BE2C (cell line): ENCODE results near the gene PPP1R12A. TPM values are rescaled to one million over a fixed set of nuclear protein-coding genes. Genes with fewer than 3 reads are reported as not detected.
"Not testable (repeated sequence)": the region's sequence is repeated elsewhere in the genome, so short reads cannot be mapped to it uniquely, and the experiment has no call there.

Experiments
- DNase-seq: peaks from one replicate; pipeline ENCODE4 v3.0.0-alpha.2; 2020
- H3K27me3 ChIP-seq: fragments of 250-450 bp; sonication (Bioruptor Pico); 2 replicates; pipeline ENCODE4 v1.5.1; 2020; ENCODE audit warnings: mild to moderate bottlenecking
- H3K36me3 ChIP-seq: fragments of 250-450 bp; sonication (Bioruptor Pico); 2 replicates; pipeline ENCODE4 v1.5.1; 2020; ENCODE audit warnings: mild to moderate bottlenecking
- H3K4me1 ChIP-seq: fragments of 250-450 bp; sonication (Bioruptor Pico); 2 replicates; pipeline ENCODE4 v1.5.1; 2020
- H3K4me3 ChIP-seq: 2 replicates; pipeline ENCODE4 v1.5.1; 2011; ENCODE audit warnings: low read depth, low read length
- H3K9me3 ChIP-seq: fragments of 250-450 bp; sonication (Bioruptor Pico); 2 replicates; pipeline ENCODE4 v1.5.1; 2020
- CTCF ChIP-seq: IDR thresholded peaks from 2 replicates; pipeline ENCODE4 v1.5.1; 2012; ENCODE audit warnings: mild to moderate bottlenecking, low read depth, low read length
- polyA plus RNA-seq: library from polyadenylated mRNA; unstranded; fragments of >200 nt; gene quantifications from one replicate; pipeline ENCODE4 v1.2.1, GENCODE V29; 2012; ENCODE audit warnings: low read depth, missing spikeins; ENCODE audit not compliant: insufficient read length, insufficient read depth

Gene PPP1R12A
- polyA plus RNA-seq, result 19.2 TPM

- Histone ChIP-seq H3K9me3 (no peaks in the 10 kb centered on the region), H3K4me1 (no peaks in the 10 kb centered on the region), H3K36me3 (no peaks in the 10 kb centered on the region), H3K27me3 (no peaks in the 10 kb centered on the region), H3K4me3 (peak within 1 kb of the TSS; percentile 97)
- peak; percentile 98 for DNase-seq
- no peak; the same call in 1 of the 2 replicates for TF ChIP-seq CTCF
Observed at GRCh38 chr12:79935021-79935623, at the start of gene PPP1R12A. PPP1R12A (minus strand) TSS chr12:79935097; CDS start chr12:79934931, 166 bp downstream.

- Histone ChIP-seq H3K4me3 (no peak overlapping the region), H3K4me1 (no peaks in the 10 kb centered on the region), H3K27me3 (peaks cover 15% of the 10 kb centered on the region), H3K36me3 (no peaks in the 10 kb centered on the region), H3K9me3 (no peaks in the 10 kb centered on the region)
- DNase-seq, result no peak
- TF ChIP-seq CTCF, result no peak
Observed at GRCh38 chr12:79983986-79984620, 49.2 kb upstream of the PPP1R12A start.

GRCh38 chr12:79983492-79983891 lies 48.6 kb upstream of the PPP1R12A start:
- H3K27me3 ChIP-seq, result peaks cover 15% of the 10 kb centered on the region
- H3K36me3 ChIP-seq, result no peaks in the 10 kb centered on the region
- no peak for TF ChIP-seq CTCF
- no peak overlapping the region for H3K4me3 ChIP-seq
- no peaks in the 10 kb centered on the region for H3K9me3 ChIP-seq
- no peak for DNase-seq
- no peaks in the 10 kb centered on the region for H3K4me1 ChIP-seq

- Histone ChIP-seq H3K27me3 (peaks cover 15% of the 10 kb centered on the region), H3K9me3 (no peaks in the 10 kb centered on the region), H3K4me1 (no peaks in the 10 kb centered on the region), H3K36me3 (no peaks in the 10 kb centered on the region), H3K4me3 (no peak overlapping the region)
- DNase-seq, result no peak
- no peak for TF ChIP-seq CTCF
Observed at GRCh38 chr12:79982086-79983062, 47.5 kb upstream of the PPP1R12A start.

GRCh38 chr12:79978692-79979091 lies 43.8 kb upstream of the PPP1R12A start:
- no peak for TF ChIP-seq CTCF
- DNase-seq, result no peak

GRCh38 chr12:79977856-79978460 lies 43.1 kb upstream of the PPP1R12A start:
- H3K36me3 ChIP-seq, DNase-seq, H3K4me3 ChIP-seq, H3K9me3 ChIP-seq, H3K4me1 ChIP-seq: not testable (repeated sequence)
- H3K27me3 ChIP-seq, result peaks cover 28% of the 10 kb centered on the region

More at GRCh38 chr12:79978692-79979091, 43.8 kb upstream of the PPP1R12A start:
- H3K27me3 ChIP-seq, result peaks cover 27% of the 10 kb centered on the region
- no peaks in the 10 kb centered on the region for H3K36me3 ChIP-seq
- no peaks in the 10 kb centered on the region for H3K4me1 ChIP-seq
- no peaks in the 10 kb centered on the region for H3K9me3 ChIP-seq
- H3K4me3 ChIP-seq, result no peak overlapping the region
